ENCODE results near the gene TTC27.
"Not testable (repeated sequence)": the region's sequence is repeated elsewhere in the genome, so short reads cannot be mapped to it uniquely, and the experiment has no call there.

TTC27 gene

DNA sequence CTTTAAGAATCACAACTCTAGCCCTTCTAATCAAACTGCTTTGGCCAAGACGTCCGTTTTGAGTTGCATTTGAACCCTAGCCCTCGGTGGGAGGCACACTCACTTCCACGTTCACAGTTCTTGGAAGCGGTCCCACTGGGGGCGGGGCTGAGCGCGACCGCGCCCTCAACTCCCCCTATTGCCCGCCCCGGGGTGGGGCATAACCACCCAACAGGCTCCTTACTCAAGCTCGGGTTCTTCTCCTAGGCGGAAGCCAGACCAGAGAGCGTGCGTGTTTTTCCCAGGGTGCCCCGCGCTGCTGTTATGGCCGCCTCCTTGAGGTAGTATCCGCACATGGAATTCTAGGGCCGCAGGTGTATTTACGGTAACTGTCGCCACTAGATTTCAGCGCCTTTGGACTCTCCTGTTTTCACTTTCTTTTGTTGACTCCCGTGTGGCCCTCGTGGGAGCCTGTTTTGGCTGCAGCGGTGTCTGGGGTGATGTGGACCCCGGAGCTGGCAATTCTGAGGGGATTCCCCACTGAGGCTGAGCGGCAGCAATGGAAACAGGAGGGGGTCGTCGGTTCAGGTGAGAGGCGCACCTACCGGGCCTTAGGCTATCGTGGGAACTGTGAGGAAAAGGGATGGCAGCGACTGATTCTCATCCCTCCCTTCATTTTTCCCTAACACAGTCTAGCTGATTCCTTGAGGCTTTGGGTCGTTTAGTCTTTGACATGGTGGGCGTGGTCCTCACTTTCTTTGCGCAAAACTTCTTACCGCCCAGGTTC is at the start of gene TTC27:
TSS of gene TTC27 (plus strand) at position 237 of the 766 bp plus-strand sequence. CDS start at position 480, 243 bp downstream.
- DNase-seq (ENCODE audit: low read depth in 2 of 2, low spot score in 1 of 2) = peak; percentile 76 to 88

DNA sequence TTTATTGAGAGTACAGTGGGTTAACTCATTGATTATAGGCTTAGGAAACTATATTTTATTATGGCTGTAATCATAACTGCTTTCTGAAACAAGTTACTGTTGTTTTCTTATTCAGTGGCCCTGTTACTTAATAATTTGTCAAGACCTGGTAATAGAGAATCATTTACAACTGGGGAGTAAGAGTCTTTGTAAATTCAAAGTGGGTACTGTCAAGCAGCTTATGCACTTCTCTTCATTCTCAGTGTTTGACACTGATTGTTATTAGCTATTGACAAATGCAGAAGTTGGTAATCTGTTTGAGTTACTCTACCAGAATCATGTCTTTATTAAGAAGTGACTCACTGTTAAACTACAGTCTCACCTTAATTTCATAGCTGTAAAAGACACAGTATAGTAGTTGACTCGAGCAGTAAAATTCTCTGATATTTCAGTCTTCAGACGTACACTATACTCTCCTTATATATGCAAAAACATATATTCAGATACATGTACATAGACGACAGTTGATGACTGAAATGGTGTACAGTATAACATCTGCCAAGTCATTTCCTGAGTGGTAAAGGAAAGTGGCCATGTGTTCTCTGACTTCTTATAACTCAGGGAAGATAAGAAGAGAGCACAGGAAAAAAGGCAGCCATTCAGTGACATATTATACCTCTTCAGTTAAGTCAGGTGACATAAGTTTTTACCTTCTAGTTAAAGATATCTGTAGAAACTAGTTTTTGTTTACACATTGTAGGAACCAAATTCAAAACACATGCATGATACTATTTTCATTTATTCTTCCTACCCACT is 36.0 kb upstream of the TTC27 start:
- no peak for DNase-seq (ENCODE audit: low read depth in 2 of 2, low spot score in 1 of 2)

DNA sequence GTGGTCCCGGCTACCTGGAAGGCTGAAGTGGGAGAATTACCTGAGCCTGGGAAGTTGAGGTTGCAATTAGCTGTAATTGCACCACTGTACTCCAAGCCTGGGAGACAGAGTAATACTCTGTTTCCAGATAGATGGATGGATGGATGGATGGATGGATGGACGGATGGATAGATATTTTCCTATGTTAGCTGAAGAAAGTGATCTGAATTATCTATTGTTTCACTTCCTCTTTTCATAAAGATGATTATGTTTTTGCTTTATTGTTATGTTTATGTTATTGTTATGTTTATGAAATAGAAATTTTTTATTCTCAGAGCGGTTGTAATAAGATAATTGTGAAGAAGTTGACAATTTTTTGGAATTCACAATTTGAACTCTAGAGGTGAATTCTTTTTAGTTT is 33.3 kb upstream of the TTC27 start:
- DNase-seq (ENCODE audit: low read depth in 2 of 2, low spot score in 1 of 2) = no peak

DNA sequence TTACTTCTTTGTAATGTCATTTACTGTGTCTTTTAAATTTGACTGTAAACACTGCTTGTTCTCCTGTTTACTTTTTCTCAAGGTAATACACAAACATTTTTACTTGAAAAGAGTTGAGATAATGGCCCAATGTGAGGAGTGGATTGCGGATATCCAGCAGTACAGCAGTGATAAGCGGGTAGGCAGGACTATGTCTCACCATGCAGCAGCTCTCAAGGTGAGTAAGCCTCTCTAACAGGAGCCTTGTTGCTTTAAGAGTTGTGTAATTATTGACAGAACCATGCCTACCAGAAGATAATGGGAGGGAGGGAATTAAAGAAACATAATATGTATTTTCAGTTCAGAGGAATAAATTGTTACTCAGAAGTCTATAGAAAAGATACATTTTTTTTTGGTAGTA is 16.5 kb upstream of the TTC27 start:
- no peak for DNase-seq (ENCODE audit: low read depth in 2 of 2, low spot score in 1 of 2)

DNA sequence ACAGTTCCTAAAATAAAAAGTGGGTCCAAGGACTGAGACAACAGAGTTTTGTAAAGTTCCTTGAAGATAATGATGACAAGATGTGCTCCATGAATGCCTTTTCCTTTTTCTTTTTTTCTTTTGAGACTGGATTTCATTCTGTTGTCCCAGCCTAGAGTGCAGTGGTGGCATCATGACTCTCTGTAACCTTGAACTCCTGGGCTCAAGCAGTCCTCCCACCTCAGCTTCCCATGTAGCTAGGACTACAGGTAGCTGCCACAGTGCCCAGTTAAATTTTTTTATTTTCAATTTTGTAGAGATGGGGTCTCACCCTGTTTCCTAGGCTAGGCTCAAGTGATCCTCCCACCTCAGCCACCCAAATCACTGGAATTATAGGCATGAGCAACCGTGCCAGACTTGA is 16.1 kb upstream of the TTC27 start:
- no peak for DNase-seq (ENCODE audit: low read depth in 2 of 2, low spot score in 1 of 2)

DNA sequence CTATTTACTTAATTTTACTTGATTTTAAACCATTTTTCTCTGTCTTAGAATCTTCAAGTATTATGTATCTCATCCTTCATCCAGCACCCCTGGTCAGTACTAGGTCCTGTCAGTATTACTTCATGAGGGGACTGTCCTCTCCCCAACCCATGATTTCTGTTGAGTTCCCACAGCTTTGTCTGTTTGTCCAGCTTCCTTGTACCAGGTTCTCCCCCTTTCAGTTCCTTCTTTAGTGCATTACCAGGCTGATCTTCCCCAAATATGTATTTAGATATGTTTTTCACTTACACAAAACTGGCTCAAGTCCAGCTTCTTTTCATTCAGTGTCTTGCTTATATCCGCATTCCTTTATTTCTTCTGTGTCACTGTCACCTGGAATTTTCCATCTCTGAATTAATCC is 13.8 kb upstream of the TTC27 start:
- DNase-seq (ENCODE audit: low read depth in 2 of 2, low spot score in 1 of 2) = no peak

DNA sequence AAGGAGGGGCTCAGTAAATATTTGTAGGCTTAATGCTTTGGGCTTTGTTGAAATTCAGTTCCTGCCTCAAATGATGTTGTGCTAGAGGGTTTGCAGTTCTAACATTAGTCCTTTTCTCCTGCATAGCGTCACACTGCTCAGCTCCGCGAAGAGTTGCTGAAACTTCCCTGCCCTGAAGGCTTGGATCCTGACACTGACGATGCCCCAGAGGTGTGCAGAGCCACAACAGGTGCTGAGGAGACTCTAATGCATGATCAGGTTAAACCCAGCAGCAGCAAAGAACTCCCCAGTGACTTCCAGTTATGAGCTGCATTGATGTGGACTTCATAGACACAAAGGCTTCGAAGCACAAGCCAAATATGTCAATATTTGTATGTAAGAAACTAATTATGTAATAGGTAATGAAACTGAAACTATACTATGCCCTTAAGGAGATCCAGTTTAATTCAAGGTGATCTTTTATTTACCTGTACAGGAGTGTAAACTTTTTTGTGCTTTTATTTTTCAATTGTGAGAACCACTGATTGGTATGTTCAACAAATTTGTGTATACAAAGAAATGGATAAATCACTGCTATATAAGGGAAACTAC is 10.2 kb upstream of the TTC27 start:
- no peak for DNase-seq (ENCODE audit: low read depth in 2 of 2, low spot score in 1 of 2)

DNA sequence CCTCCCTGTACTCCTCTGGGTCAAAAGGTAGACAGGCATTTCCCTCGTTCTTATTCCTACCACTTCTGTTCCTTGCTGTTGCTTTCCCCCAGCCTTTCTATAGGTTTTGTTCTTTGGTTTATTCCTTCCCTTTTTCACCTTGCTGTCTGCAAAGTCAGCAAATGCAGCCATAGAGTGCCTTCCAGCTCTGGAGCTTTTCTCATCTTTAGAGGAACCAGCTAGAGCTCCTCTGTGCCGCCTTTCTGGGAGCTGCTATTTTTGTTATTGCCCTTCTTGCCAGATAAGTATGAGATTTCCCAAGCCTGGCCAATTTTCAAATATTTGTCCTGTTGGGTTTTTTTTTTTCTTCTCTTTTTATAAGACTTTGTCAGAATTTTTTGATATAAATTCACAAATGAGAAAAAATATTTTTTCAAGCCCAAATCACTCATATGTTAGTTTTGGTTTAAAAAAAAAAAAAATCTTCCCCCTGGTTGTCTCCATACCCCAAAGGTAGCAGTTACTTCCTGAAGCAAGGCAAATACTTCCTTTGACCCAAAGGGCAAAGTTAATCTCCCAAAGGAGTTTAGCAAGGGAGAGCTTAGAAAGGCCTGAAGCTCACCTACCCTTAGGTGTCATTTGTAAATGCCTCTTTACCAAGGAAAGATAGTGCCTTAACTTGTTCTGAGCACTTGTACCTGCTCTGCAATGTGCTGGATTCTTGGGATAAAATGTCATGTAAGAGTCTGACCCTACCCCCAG is 5.1 kb upstream of the TTC27 start:
- DNase-seq (ENCODE audit: low read depth in 2 of 2, low spot score in 1 of 2) = no peak

DNA sequence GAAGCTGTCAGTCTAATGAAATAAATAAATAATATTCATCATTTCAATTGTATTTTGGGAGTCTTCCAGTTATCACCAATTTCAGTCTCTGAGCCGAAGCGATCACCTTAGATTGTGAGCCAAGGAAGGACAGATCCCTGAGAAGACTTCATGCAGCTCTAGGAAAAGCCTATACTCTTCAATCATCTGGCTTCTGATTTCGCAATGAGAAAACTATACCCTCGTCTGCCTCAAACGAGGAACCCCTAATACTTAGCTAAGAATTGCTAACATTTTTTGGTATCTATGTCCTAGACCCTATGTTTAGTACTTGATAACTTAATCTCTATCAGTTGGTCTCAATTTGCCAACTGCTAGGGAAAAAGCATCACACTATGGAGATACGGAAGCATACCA is 4.5 kb upstream of the TTC27 start:
- no peak for DNase-seq (ENCODE audit: low read depth in 2 of 2, low spot score in 1 of 2)

DNA sequence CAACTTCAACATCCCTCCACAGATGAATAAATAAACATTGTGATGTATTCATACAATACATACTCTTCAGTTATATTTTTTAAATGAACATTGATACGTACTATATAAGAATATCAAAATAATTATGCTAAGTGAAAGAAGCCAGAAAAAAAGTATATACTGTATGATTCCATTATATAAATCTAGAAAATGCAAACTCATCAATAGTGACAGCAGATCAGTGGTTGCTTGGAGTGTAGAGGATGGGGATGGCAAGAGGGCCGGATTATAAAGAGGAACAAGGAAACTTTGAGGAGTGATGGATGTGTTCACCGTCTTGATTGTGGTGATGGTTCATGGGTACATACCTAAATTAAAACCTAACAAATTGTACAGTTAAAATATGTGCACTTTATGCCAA is 3.0 kb upstream of the TTC27 start:
- no peak for DNase-seq (ENCODE audit: low read depth in 2 of 2, low spot score in 1 of 2)

DNA sequence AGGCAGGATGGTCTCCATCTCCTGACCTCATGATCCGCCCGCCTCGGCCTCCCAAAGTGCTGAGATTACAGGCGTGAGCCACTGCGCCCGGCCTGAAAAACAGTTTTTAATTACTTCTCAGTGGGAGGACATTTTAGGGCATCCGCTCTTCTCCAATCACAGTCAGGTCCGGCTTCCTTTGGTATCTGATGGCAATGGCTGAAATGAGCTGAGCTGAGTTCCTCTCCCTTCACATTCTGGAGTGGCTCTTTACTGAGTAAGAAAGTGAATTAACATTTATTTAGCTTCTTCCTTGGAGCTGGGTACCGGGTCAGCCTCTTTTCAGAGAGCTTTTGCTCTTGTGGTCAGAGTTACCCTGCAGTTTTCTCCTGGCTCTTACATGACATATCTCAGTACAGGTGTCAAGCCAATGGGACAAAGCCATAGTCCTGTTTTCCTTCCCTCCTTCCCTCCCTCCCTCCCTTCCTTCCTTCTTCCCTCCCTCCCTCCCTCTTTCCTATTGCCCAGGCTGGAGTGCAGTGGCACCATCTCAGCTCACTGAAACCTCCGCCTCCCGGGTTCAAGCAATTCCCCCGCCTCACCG is 1.1 kb upstream of the TTC27 start:
- no peak for DNase-seq (ENCODE audit: low read depth in 2 of 2, low spot score in 1 of 2)

DNA sequence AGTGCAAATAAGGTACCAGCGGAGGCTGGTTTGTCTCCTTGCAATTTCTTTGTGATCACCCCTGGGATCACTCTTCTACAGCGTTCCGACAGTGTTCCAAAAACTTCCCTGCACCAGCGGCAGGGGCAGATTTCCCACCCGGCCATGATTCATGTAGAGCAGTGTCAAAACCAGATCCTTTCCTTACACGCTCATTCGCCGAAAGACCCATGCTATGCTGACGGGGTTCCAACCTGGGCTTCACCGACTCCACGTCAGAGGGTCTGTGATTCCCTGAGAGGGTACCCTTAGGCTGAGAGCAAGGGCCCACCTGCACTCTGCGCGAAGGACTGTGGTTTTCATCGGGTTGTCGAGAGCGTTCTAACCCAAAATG is 423 bp upstream of the TTC27 start:
- peak in 1 of 2 donors; percentile 7 for DNase-seq (ENCODE audit: low read depth in 2 of 2, low spot score in 1 of 2)

DNA sequence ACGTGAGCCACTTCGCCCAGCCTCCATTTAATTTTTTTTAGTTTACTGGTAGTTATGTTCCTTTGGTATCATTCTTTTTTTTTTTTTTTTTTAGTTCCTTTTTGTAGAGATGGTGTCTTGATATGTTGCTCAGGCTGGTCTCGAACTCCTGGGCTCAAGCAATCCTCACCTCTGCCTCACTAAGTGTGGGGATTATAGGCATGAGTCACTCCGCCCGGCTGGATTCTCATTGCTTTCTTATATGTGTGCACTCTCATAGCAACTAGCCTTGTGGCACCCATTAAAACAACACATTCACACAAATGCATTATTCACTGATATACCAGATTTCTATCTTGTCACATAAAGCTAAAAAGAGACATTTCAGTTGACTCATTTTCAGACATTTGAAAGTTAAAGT is 4.2 kb downstream of the TTC27 start:
- no peak for DNase-seq (ENCODE audit: low read depth in 2 of 2, low spot score in 1 of 2)

DNA sequence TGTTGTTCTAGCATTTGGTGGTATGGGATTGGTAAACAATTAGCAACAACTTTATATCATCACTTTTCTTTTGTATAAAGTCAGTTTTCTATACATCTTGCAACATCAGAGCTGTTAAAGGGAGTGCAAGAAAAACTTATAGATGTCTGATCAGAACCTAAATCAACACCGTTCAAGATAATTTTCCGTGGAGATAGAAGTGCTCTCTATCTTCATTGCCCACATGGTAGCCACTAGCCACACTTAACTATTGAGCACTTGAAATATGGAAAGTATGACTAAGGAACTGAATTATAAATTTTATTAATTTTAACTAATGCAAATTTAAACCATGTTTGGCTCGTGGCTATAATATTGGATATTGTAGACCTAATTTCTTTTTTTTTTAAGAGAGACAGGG is 5.2 kb downstream of the TTC27 start:
- DNase-seq (ENCODE audit: low read depth in 2 of 2, low spot score in 1 of 2) = no peak

DNA sequence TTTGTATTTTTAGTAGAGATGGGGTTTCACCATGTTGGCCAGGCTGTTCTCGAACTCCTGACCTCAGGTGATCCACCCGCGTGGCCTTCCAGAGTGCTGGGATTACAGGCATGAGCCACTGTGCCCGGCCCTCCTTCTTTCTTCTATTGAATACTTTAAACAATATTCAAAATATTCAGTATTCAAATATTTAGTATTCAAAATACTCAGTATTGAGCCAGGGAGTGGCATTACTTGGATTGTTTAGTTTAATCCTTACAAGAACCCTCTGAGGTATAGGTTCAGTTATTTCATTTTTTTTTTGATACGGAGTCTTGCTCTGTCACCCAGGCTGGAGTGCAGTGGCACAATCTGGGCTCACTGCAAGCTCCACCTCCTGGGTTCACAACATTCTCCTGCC is 10.7 kb downstream of the TTC27 start:
- not testable (repeated sequence) for DNase-seq (ENCODE audit: low read depth in 2 of 2, low spot score in 1 of 2)

DNA sequence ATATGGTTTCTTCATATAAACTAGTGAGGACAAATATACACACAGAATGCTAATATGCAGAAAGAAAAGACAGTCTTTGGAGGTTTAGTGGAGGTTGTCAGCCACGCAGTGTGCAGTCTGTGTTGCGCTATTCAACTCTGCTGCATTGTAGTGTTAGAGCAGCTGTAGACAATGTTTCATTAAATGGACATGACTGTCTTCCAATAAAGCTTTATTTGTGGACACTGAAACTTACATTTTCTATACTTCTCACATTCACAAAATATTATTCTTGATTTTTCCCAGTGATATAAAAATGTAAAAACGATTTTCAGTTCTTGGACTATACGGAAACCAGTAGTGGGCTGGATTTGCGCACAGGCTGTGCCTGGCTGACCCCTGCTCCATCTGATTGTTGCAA is 13.3 kb downstream of the TTC27 start:
- DNase-seq (ENCODE audit: low read depth in 2 of 2, low spot score in 1 of 2) = no peak

DNA sequence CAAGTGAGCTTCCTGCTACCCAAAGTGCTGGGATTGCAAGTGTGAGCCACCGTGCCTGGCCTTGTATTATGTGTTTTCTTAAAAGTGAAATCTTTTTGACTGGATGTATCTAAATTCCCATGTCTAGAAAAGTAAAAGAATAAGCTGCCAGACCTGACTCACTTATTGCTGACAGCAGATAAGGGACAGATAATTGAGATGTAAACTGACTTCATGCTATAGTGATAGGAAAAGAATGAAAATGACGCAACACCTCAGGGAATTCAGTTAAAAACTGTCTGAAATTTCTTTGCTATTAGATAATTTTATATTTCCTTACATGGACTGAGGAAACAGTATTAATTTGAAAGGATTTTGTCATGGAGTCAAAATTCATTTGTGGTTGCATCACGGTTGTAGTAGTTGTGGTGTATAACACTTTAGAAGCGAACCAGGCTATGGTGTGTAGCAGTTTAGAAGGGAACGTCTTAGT is 19.4 kb downstream of the TTC27 start:
- DNase-seq (ENCODE audit: low read depth in 2 of 2, low spot score in 1 of 2) = no peak

DNA sequence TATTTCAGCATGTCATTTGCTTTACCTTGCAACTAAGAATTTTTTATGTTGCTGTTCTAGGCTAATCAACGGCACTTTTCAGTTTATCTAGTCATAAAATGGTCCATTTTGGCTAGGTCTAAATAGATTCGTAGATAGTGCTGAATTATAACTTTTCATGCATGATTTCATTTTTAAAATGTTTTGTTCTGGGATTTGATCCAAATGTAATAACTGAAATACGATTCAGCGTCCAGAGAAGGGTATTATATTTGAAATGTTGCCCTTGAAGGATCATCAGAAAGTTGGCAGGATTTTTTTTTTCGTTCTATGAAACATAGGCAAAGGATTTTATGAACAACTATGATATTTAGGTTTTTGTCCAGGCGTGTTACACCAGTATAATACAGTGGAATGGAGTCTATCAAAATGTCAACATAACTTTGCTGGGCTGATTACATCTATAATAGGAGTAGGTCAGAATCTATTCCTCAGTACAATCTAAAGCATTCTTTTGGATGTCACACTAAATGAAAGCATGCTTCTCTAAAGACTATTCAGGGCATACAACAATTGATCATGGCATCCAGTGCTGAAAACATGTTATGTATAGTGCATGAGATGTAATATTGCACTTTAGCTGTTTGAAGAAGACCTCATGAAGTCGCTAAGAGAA is 24.8 kb downstream of the TTC27 start:
- DNase-seq (ENCODE audit: low read depth in 2 of 2, low spot score in 1 of 2) = no peak

DNA sequence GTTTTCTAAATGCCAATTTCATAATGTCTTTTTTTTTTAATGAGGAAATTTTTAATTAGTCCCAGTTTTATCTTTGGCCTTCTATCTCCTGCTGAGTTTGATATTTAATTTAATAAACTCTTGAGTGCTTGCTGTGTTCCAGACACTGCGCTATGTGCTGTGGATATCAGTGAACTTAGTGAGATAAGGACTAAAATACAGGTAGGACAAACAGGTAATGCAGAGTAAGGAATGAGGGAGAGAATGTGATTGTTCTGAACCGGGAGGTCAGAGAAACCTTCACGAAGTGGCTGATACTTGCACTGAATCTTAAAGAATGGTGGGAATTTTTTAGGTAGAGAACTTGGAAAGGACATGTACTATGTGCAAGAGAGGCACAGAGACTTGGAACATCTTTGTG is 28.2 kb downstream of the TTC27 start:
- DNase-seq (ENCODE audit: low read depth in 2 of 2, low spot score in 1 of 2) = no peak

DNA sequence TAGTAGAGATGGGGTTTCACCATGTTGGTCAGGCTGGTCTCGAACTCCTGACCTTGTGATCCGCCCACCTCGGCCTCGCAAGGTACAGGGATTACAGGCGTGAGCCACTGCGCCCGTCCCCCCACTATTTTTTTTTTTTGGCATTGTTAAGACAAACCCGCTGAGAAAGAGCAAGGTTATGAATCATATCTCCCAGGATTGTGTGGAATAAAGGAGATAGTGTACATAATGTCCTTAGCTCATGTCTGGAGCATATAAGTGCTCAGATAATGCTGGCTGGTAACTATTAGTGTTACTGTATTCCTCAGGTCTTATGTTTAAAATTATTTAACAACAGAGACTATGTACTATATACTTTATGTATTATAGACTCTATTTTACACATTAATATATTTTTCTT is 36.0 kb downstream of the TTC27 start:
- DNase-seq (ENCODE audit: low read depth in 2 of 2, low spot score in 1 of 2) = no peak

DNA sequence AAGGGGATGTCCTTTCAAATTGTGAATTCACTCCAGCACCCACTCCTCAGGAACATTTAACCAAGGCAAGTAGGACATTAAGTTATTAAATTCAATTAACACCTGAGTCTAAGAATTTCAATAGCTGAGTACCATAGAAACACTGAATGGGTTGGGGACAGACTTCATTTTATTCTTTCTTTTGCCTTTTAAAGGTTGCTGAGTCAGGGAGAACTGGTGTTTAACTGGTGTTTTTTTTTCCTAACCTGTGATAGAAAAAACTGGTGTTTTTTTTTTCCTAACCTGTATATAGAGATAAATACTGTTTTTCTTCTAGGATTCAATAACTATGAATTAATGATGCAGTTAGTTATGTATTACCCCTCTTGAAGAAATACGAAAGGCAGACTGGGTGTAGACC is 38.9 kb downstream of the TTC27 start:
- DNase-seq (ENCODE audit: low read depth in 2 of 2, low spot score in 1 of 2) = no peak
